AG09319 (cell line): Measurements from ENCODE around the gene ABCD4.

ENCODE experiments used
- DNase-seq: peaks from one replicate; pipeline ENCODE4 v3.0.0-alpha.2; 2010; ENCODE audit warnings: low read depth; ENCODE audit errors: extremely low read depth
- TF ChIP-seq, protein P1 (sequence below): IDR thresholded peaks from 2 replicates; pipeline ENCODE4 v1.5.1; 2011; ENCODE audit warnings: low read depth, mild to moderate bottlenecking, inconsistent platforms, low read length, moderate library complexity

The ABCD4 gene

GRCh38 chr14:74289801-74290200, 12.9 kb downstream of the ABCD4 start:
- TF ChIP-seq, protein P1, sequence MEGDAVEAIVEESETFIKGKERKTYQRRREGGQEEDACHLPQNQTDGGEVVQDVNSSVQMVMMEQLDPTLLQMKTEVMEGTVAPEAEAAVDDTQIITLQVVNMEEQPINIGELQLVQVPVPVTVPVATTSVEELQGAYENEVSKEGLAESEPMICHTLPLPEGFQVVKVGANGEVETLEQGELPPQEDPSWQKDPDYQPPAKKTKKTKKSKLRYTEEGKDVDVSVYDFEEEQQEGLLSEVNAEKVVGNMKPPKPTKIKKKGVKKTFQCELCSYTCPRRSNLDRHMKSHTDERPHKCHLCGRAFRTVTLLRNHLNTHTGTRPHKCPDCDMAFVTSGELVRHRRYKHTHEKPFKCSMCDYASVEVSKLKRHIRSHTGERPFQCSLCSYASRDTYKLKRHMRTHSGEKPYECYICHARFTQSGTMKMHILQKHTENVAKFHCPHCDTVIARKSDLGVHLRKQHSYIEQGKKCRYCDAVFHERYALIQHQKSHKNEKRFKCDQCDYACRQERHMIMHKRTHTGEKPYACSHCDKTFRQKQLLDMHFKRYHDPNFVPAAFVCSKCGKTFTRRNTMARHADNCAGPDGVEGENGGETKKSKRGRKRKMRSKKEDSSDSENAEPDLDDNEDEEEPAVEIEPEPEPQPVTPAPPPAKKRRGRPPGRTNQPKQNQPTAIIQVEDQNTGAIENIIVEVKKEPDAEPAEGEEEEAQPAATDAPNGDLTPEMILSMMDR: no peak
- no peak for DNase-seq

DNA sequence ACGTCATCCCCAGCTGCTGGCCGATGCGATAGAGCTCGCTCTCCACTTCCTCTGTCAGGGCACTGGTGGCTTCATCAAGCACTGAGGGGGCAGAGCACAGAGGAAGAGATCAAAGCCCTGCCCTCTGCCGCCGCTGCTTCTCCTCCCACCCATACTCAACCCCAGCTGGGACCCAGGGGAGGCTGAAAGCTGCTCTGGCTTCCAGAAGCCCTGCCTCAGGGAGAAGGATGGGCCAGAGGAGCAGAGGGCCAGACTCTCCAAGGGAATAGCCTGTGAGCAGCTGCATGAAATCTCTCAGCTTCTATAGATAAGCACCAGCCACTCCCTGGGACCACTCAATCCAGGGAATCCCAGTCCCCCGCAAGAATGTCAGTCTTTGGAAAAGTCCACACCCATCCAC, 16.0 kb downstream of the ABCD4 start:
- TF ChIP-seq, protein P1: no peak
- no peak for DNase-seq

DNA sequence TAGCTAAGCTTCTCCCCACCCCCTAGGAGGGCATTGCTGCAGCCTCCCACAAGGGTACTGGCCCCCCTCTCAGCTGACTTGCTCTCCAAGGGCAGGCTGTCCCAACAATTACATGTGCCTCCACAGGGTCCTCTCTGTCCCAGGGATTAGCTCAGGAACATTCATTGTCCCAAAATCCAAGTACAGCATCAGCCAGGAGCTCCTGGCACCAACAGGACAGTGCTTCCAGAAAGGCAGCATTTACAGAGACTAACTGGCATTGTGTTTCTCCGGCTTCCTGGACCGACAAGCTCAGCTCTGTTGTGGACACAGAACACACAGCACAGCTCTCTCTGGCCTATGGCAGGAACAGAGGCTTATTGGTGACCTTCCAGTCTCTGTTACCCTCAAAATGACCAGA, 21.7 kb downstream of the ABCD4 start:
- DNase-seq: no peak

DNA sequence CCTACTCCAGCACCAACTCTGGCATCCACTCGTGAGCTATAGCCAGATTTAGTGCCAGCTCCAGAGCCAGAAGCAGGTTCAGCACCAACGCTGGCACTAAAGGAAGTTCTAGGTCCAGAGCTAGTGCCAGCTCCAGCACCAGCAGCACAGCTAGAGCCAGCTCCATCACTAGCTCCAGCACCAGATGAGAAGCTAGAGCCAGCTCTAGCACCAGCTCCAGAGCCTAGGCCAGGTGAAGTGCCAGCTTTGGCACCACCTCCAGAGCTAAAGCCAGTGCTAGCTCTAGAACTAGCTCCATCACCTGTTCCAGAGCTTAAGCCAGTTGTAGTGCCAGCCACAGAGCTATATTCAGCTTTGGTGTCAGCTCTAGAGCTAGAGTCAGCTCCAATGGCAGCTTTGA, 24.7 kb downstream of the ABCD4 start:
- TF ChIP-seq, protein P1: no peak
- DNase-seq: no peak

More for the DNA sequence above, 21.7 kb downstream of the ABCD4 start:
- TF ChIP-seq, protein P1: no peak

- TF ChIP-seq, protein P1: no peak
- DNase-seq: peak; percentile 52
These were observed 27.4 kb downstream of the ABCD4 start for GRCh38 chr14:74275241-74275841.

GRCh38 chr14:74271365-74271764, 31.4 kb downstream of the ABCD4 start:
- TF ChIP-seq, protein P1: no peak
- no peak for DNase-seq

DNA sequence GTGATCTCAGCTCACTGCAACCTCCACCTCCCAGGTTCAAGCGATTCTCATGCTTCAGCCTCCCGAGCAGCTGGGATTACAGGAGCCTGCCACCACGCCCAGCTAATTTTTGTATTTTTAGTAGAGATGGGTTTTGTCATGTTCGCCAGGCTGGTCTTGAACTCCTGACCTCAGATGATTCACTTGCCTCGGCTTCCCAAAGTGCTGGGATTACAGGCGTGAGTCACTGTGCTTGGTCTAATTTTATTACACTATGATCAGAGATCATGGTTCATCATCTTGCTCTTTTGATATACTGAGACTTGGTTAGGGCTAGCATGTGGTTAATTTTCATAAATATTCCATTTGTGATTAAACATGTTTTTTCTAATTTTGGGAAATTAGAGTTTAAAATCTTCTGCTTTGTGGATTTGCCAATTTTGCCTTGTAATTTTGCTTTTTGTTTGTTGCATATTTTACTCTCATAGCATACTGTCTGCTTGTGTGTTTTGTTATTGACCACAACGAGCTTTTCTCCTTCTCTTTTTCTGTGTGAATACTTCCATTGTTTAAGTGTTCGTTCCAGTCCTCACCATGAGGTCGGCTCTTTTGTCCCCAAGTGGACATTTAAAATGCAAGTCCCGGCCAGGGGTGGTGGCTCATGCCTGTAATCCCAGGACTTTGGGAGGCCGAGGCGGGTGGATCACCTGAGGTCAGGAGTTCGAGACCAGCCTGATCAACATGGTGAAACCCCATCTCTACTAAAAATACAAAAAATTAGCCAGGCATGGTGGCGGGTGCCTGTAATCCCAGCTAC, 32.2 kb downstream of the ABCD4 start:
- peak; percentile 18 for DNase-seq
